Neural progenitor cell (in vitro differentiated cells): ENCODE measurements around the gene GMDS.

Source experiments
- CTCF ChIP-seq: fragments of 200-600 bp; sonication (generic); IDR thresholded peaks from 2 replicates; pipeline ENCODE4 v1.5.1; 2017; ENCODE audit warnings: antibody characterized with exemption, mild to moderate bottlenecking
- EZH2 ChIP-seq: fragments of 200-600 bp; sonication (generic); IDR thresholded peaks from 2 replicates; pipeline ENCODE4 v1.6.1; 2017; ENCODE audit warnings: antibody characterized with exemption, mild to moderate bottlenecking, moderate library complexity
- EZH2phosphoT487 ChIP-seq: fragments of 200-600 bp; sonication (generic); IDR thresholded peaks from 2 replicates; pipeline ENCODE4 v1.6.1; 2017; ENCODE audit warnings: antibody characterized with exemption

GRCh38 chr6:1658212-1659005 is 587.0 kb downstream of the GMDS start:
- TF ChIP-seq CTCF, result no peak
- no peak for TF ChIP-seq EZH2
- TF ChIP-seq EZH2phosphoT487, result no peak
